PFSK-1 (cell line): Measurements from ENCODE around the gene SLC25A34.

ENCODE experiments used
- FOXP2 ChIP-seq: optimal IDR thresholded peaks from 2 replicates; pipeline ENCODE3; 2011; ENCODE audit warnings: borderline replicate concordance, control low read depth, inconsistent platforms; ENCODE audit not compliant: insufficient read depth; ENCODE audit errors: extremely low read length, extremely low read depth
- POLR2AphosphoS5 ChIP-seq: IDR thresholded peaks from 2 replicates; pipeline ENCODE4 v1.6.1; 2012; ENCODE audit warnings: low read depth, mild to moderate bottlenecking, control low read depth, low read length, moderate library complexity
- REST ChIP-seq, 2 experiments: IDR thresholded peaks; 2 replicates each; pipeline versions ENCODE4 v1.6.1 to v1.8.0; 2011 to 2012; ENCODE audit warnings: low read depth in 2 of 2, low read length in 2 of 2, control low read depth in 1 of 2, inconsistent platforms in 1 of 2, mild to moderate bottlenecking in 1 of 2, moderate library complexity in 1 of 2; ENCODE audit not compliant: insufficient read depth in 1 of 2
- SIN3A ChIP-seq: IDR thresholded peaks from 2 replicates; pipeline ENCODE4 v1.6.1; 2012; ENCODE audit warnings: mild to moderate bottlenecking, low read length, moderate library complexity, borderline replicate concordance; ENCODE audit not compliant: insufficient read depth
- TAF1 ChIP-seq: IDR thresholded peaks from 2 replicates; pipeline ENCODE4 v1.6.1; 2012; ENCODE audit warnings: low read length, control low read depth, borderline replicate concordance; ENCODE audit not compliant: insufficient read depth

Gene SLC25A34

GRCh38 chr1:15758343-15758931 is 22.4 kb downstream of the SLC25A34 start, which contains the start of gene FBLIM1:
Gene FBLIM1, plus strand, starts transcription at chr1:15758795. Its CDS starts 6,189 bp downstream, at chr1:15764984.
- no peak for TF ChIP-seq FOXP2
- TF ChIP-seq SIN3A, result no peak
- no peak for TF ChIP-seq REST (IDR thresholded peaks at IDR 0.05; ENCODE audit: insufficient read depth in 1 of 2, low read depth in 2 of 2, low read length in 2 of 2)
- TF ChIP-seq TAF1, result no peak
- TF ChIP-seq POLR2AphosphoS5, result no peak

- no peak for TF ChIP-seq REST (IDR thresholded peaks at IDR 0.05; ENCODE audit: insufficient read depth in 1 of 2, low read depth in 2 of 2, low read length in 2 of 2)
- no peak for TF ChIP-seq TAF1
- no peak for TF ChIP-seq FOXP2
- TF ChIP-seq POLR2AphosphoS5, result no peak
- TF ChIP-seq SIN3A, result no peak
These were observed 23.0 kb downstream of the SLC25A34 start for GRCh38 chr1:15758953-15759661.

GRCh38 chr1:15760520-15761211 is 24.6 kb downstream of the SLC25A34 start:
- TF ChIP-seq TAF1 (no peak), SIN3A (no peak), FOXP2 (no peak), POLR2AphosphoS5 (no peak), REST (IDR thresholded peaks at IDR 0.05; ENCODE audit: insufficient read depth in 1 of 2, low read depth in 2 of 2, low read length in 2 of 2) (no peak)

- TF ChIP-seq SIN3A, result no peak
- TF ChIP-seq POLR2AphosphoS5, result no peak
- TF ChIP-seq TAF1, result no peak
- TF ChIP-seq FOXP2, result no peak
- no peak for TF ChIP-seq REST (IDR thresholded peaks at IDR 0.05; ENCODE audit: insufficient read depth in 1 of 2, low read depth in 2 of 2, low read length in 2 of 2)
These were observed 25.5 kb downstream of the SLC25A34 start for GRCh38 chr1:15761366-15762128.
